H1 (cell line): ENCODE measurements around the gene CD200. TPM values are rescaled to one million over a fixed set of nuclear protein-coding genes. Genes with fewer than 3 reads are reported as not detected.

Experiments
- FOSL1 ChIP-seq: IDR thresholded peaks from 2 replicates; pipeline ENCODE4 v1.6.1; 2011; ENCODE audit warnings: mild to moderate bottlenecking, low read depth, low read length, moderate library complexity; ENCODE audit not compliant: insufficient read depth
- HDAC6 ChIP-seq: IDR thresholded peaks from one replicate; pipeline ENCODE4 v1.7.1; 2012; ENCODE audit warnings: low read depth, mild to moderate bottlenecking, inconsistent platforms, low read length, moderate library complexity
- PHF8 ChIP-seq: fragments of 200-600 bp; sonication (generic); conservative IDR thresholded peaks from 2 replicates; pipeline ENCODE4 v1.7.1; 2012; ENCODE audit warnings: low read depth, mild to moderate bottlenecking, inconsistent platforms, low read length, moderate library complexity
- SIX5 ChIP-seq: IDR thresholded peaks from 2 replicates; pipeline ENCODE4 v1.6.1; 2011; ENCODE audit warnings: mild to moderate bottlenecking, low read depth, low read length
- polyA plus RNA-seq, 7 experiments: library from polyadenylated mRNA; depleted of rRNA in 3 of 7; stranded (reverse) in 5 of 7; unstranded in 2 of 7; fragments of >200 nt in 5 of 7; fragments of 200-250 nt in 2 of 7; gene quantifications; 1 replicate in 5 of 7; 2 replicates in 1 of 7; 4 replicates in 1 of 7; pipeline versions ENCODE4 v1.2.1 to v1.2.3, GENCODE V29; 2011 to 2013; ENCODE audit warnings: missing spikeins in 2 of 7, mixed read lengths in 2 of 7
- total RNA-seq: library from RNA; stranded (reverse); fragmentation: NEBNext Ultra II Directional; extraction: Animal tissue kit (Norgen Biotek cat#: 25700); gene quantifications from 2 replicates; pipeline ENCODE4 v1.2.1, GENCODE V29; 2021

Gene CD200
- total and polyA plus RNA-seq, 2 of the 8 experiments (the other 6 are each of a cell fraction or from before 2014, with no cell fraction given), result 45.8 to 50.2 TPM

DNA sequence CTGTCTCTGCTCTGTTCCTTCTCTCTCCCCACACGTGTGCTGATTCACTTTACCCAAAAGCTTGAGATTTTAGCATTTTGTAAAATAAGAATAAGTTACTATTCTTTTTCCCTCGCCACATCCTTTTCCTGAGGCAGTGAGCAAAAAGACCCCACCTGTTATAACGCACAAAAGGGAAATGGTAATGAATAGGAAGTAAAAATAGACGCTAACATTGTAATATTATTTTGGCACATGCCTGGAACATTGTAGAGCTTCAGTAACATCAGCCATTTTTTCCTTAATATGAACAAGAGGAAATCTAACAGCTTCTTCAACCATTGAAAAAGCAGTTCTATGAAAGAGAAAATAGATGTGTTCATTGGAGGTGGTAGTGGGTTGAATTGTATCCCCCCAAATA, 40.5 kb downstream of the CD200 start (continued):
- TF ChIP-seq HDAC6, result no peak
- TF ChIP-seq SIX5, result no peak
- TF ChIP-seq PHF8, result no peak
- TF ChIP-seq FOSL1, result no peak
